ENCODE data around the gene CA5A.
"Not testable (repeated sequence)": the region's sequence is repeated elsewhere in the genome, so short reads cannot be mapped to it uniquely, and the experiment has no call there.

CA5A gene

DNA sequence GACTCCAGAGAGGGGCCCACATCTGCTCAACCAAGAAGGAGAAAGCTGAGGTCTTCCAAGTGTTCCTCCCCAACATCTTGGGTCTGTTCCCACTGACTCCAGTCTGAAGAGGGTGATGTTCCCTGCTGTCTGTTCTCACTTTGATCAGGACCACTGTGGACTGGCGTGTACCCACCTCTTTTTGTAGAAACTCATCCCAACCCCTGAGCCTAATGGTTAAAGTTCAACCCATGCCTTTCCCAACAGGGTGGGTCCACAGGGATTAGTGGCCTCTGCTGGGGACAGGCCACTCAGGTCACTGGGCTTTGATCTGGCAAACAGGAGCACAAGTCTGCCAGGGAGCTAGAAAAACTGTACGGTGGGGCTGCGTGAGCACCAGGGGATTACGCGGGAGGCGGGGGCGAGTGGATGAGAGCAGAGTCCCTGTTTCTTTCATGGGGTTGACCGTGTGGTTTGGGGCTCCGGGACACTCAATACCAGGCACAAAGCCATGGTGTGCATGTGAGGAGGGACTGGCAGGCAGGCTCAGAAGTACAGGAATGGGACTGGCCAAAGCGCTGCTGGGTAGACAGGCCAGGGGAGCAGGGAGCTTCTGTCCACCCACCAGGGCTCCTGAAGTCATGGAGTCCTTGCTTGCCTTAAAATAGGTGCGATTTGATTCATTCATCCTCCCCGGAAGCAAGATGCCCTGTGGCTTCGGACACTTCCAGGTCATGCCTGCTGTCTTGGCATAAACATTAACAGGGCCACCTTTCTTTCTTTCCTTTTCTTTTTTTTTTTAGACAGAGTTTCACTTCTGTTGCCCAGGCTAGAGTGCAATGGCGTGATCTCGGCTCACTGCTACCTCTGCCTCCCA lies at the start of gene CA5A:
TSS of gene CA5A (minus strand) at position 155 of the 856 bp plus-strand sequence. CDS start at position 76, 79 bp downstream.
- Histone ChIP-seq H4K20me1 (ENCODE audit: insufficient read depth) (no peaks in the 10 kb centered on the region), H3K4me2 (no peak within 1 kb of the TSS), H3K4me1 (ENCODE audit: low read depth, poor library complexity, severe bottlenecking) (no peaks in the 10 kb centered on the region), H3K4me3 (IDR thresholded peaks at IDR 0.05; ENCODE audit: insufficient read depth, low read depth, low read length) (no peak within 1 kb of the TSS), H3K9ac (no peak within 1 kb of the TSS), H3K79me2 (ENCODE audit: insufficient read depth, low read depth) (no peaks in the 10 kb centered on the region), H3K27ac (no peak within 1 kb of the TSS), H2AFZ (ENCODE audit: low read depth) (no peak within 1 kb of the TSS), H3K27me3 (ENCODE audit: insufficient read depth, low read depth) (peaks cover 48% of the 10 kb centered on the region; the same call in 1 of the 2 replicates), H3K36me3 (ENCODE audit: insufficient read depth) (no peaks in the 10 kb centered on the region)
- TF ChIP-seq, protein P1, sequence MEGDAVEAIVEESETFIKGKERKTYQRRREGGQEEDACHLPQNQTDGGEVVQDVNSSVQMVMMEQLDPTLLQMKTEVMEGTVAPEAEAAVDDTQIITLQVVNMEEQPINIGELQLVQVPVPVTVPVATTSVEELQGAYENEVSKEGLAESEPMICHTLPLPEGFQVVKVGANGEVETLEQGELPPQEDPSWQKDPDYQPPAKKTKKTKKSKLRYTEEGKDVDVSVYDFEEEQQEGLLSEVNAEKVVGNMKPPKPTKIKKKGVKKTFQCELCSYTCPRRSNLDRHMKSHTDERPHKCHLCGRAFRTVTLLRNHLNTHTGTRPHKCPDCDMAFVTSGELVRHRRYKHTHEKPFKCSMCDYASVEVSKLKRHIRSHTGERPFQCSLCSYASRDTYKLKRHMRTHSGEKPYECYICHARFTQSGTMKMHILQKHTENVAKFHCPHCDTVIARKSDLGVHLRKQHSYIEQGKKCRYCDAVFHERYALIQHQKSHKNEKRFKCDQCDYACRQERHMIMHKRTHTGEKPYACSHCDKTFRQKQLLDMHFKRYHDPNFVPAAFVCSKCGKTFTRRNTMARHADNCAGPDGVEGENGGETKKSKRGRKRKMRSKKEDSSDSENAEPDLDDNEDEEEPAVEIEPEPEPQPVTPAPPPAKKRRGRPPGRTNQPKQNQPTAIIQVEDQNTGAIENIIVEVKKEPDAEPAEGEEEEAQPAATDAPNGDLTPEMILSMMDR (conservative IDR thresholded peaks at IDR 0.05; ENCODE audit: low read depth, low read length), result no peak

DNA sequence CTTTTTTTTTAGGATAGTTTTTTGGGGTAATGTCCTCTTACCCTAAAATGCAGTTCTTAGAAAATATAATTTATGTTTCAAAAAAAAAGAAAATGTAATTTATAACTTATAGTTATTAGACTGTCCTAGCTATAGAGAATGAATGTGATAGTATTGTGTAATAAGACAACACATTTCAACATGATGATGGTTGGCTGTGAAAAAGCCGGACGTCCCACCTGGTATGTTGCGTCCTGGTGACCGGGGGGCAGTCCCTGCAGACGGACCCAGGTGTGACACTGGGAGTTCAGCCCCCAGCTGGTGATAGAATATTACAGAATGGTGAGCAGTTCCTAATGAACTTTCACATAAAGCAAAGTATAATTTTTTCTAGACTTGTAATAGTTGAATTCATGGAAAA lies 49.2 kb upstream of the CA5A start:
- not testable (repeated sequence) for H2AFZ ChIP-seq (ENCODE audit: low read depth); H3K27me3 ChIP-seq (ENCODE audit: insufficient read depth, low read depth); H3K36me3 ChIP-seq (ENCODE audit: insufficient read depth); H3K4me1 ChIP-seq (ENCODE audit: low read depth, poor library complexity, severe bottlenecking); H3K79me2 ChIP-seq (ENCODE audit: insufficient read depth, low read depth); H3K4me2 ChIP-seq; H3K27ac ChIP-seq; H3K9ac ChIP-seq; H3K4me3 ChIP-seq (IDR thresholded peaks at IDR 0.05; ENCODE audit: insufficient read depth, low read depth, low read length); H4K20me1 ChIP-seq (ENCODE audit: insufficient read depth)

DNA sequence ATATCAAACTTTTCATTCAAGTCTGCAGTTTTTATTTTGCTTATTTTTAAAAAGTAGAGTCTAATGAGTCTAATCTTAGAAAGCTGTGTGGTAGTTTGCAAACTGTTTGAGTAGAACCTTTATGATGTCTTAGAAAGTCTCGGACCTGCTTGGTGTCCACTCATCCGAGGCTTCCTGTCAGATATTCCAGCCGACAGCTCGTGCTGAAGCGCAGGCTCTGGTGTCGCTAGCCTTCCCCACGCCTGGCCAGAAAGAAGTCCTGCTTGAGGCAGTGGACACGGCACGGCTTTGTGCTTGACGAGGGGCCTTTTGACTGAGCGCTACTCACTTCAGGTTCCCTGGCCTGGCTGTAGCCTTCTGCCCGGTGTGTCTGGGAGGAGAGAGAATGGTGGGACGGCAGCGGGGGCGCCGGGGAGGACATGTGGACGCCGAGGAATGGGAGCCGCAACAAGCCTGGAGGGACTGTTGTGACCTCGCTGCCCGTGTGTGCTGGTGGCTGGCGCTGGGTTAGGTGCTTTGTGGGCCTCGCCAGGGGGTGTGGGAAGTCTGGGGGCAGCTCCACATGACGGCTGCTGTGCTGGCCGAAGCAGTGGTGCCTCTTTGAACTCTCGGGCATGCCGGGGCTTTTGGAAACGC lies 48.4 kb upstream of the CA5A start:
- Histone ChIP-seq H3K9ac (no peak overlapping the region), H2AFZ (ENCODE audit: low read depth) (no peak overlapping the region), H3K4me1 (ENCODE audit: low read depth, poor library complexity, severe bottlenecking) (no peaks in the 10 kb centered on the region), H3K4me3 (IDR thresholded peaks at IDR 0.05; ENCODE audit: insufficient read depth, low read depth, low read length) (no peak overlapping the region), H3K27ac (no peak overlapping the region), H3K4me2 (no peak overlapping the region), H4K20me1 (ENCODE audit: insufficient read depth) (no peaks in the 10 kb centered on the region), H3K27me3 (ENCODE audit: insufficient read depth, low read depth) (no peaks in the 10 kb centered on the region), H3K36me3 (ENCODE audit: insufficient read depth) (no peaks in the 10 kb centered on the region), H3K79me2 (ENCODE audit: insufficient read depth, low read depth) (no peaks in the 10 kb centered on the region)
- TF ChIP-seq, protein P1 (conservative IDR thresholded peaks at IDR 0.05; ENCODE audit: low read depth, low read length), result no peak

DNA sequence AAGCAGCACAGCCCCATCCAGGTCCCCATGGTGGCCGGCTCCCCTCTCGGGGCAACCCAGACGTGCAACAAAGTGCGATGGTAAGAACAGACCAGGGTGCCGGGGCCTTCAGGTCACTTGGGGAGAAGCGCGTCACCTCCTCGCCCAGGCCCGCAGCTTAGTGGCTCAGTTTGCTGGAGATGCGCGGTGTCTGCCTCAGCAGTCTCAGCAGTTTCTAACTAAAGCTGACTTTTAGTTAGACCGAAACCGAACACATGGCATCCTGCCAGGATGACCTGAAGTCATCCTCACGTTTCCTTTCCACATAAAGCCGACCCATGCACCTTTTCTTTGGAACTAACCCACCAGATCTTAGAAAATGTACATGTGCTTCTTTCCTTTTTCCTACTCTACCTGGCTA lies 47.9 kb upstream of the CA5A start:
- H3K4me3 ChIP-seq (IDR thresholded peaks at IDR 0.05; ENCODE audit: insufficient read depth, low read depth, low read length); H3K79me2 ChIP-seq (ENCODE audit: insufficient read depth, low read depth); H3K4me1 ChIP-seq (ENCODE audit: low read depth, poor library complexity, severe bottlenecking); H4K20me1 ChIP-seq (ENCODE audit: insufficient read depth); H2AFZ ChIP-seq (ENCODE audit: low read depth); H3K4me2 ChIP-seq; H3K36me3 ChIP-seq (ENCODE audit: insufficient read depth); H3K9ac ChIP-seq; H3K27ac ChIP-seq; H3K27me3 ChIP-seq (ENCODE audit: insufficient read depth, low read depth): not testable (repeated sequence)

DNA sequence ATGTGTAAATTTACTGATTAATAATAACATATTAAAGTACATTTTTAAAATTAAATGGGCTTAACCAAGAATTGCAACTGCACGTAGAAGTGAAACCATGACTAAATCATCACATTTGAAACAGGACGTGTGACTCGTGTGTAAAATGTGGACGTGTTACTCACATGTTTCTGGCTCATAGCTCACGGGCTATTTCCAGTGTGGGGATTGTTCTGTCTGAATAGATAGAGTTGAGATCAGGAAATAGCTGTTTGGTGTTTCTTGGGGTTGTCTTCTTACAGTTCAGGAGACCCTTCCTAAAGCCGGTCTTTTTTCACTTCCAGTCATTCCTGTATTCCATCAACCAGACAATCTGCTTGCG lies 47.4 kb upstream of the CA5A start:
- H2AFZ ChIP-seq (ENCODE audit: low read depth); H3K4me1 ChIP-seq (ENCODE audit: low read depth, poor library complexity, severe bottlenecking); H3K79me2 ChIP-seq (ENCODE audit: insufficient read depth, low read depth); H3K4me3 ChIP-seq (IDR thresholded peaks at IDR 0.05; ENCODE audit: insufficient read depth, low read depth, low read length); H3K9ac ChIP-seq; H3K4me2 ChIP-seq; H3K36me3 ChIP-seq (ENCODE audit: insufficient read depth); H3K27me3 ChIP-seq (ENCODE audit: insufficient read depth, low read depth); H3K27ac ChIP-seq; H4K20me1 ChIP-seq (ENCODE audit: insufficient read depth): not testable (repeated sequence)

DNA sequence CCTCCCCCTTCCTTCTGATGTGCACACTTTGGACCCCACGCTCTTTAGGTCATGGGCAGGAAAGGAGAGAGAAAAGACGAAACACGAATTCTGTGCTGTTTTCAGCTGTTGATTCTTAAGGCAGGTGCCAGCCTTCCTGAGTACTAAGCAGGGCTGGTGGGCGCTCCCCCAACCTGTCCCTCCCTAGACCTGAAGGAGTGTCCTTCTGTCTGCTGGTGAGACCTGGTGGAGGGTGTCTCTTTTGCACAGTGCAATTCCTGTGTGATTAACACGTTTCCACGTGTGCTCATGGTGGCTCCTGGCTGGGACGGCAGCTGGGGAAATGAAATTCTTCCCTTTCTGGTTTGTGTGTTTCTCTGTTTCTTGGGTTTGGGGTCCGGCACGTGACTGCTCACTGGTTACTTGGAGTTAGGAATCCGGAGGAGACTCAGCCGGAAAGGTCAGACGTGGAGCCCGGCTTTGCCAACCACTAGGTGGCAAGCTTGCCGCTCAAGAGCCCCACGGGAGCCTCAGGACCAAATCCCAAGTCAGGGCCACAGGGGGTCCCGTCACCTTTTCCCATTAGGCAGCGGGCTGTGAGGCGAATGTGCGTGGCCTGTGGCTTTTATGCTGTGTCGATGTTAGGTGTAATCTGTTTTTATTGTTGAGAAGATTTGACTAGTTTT lies 46.9 kb upstream of the CA5A start:
- H3K27me3 ChIP-seq (ENCODE audit: insufficient read depth, low read depth); H2AFZ ChIP-seq (ENCODE audit: low read depth); H4K20me1 ChIP-seq (ENCODE audit: insufficient read depth); H3K9ac ChIP-seq; H3K36me3 ChIP-seq (ENCODE audit: insufficient read depth); H3K4me3 ChIP-seq (IDR thresholded peaks at IDR 0.05; ENCODE audit: insufficient read depth, low read depth, low read length); H3K4me1 ChIP-seq (ENCODE audit: low read depth, poor library complexity, severe bottlenecking); H3K27ac ChIP-seq; H3K79me2 ChIP-seq (ENCODE audit: insufficient read depth, low read depth); H3K4me2 ChIP-seq: not testable (repeated sequence)

All from KMS-11 (cell line).